Neural cell (in vitro differentiated cells): Measurements from ENCODE around the gene F3.

Source experiments
- MXI1 ChIP-seq: fragments of 450-650 bp; conservative IDR thresholded peaks from 2 replicates; pipeline ENCODE4 v1.6.1; 2014; ENCODE audit warnings: antibody characterized with exemption, mild to moderate bottlenecking; ENCODE audit not compliant: poor library complexity, severe bottlenecking
- POLR2AphosphoS5 ChIP-seq: IDR thresholded peaks from 2 replicates; pipeline ENCODE4 v1.6.1; 2012
- TF ChIP-seq, protein P1 (sequence below): fragments of 450-650 bp; IDR thresholded peaks from 2 replicates; pipeline ENCODE4 v1.5.1; 2014; ENCODE audit warnings: antibody characterized with exemption, mild to moderate bottlenecking, moderate library complexity; ENCODE audit not compliant: poor library complexity, severe bottlenecking
- TF ChIP-seq, protein P2 (sequence below): IDR thresholded peaks from 2 replicates; pipeline ENCODE4 v1.6.1; 2012; ENCODE audit warnings: borderline replicate concordance

DNA sequence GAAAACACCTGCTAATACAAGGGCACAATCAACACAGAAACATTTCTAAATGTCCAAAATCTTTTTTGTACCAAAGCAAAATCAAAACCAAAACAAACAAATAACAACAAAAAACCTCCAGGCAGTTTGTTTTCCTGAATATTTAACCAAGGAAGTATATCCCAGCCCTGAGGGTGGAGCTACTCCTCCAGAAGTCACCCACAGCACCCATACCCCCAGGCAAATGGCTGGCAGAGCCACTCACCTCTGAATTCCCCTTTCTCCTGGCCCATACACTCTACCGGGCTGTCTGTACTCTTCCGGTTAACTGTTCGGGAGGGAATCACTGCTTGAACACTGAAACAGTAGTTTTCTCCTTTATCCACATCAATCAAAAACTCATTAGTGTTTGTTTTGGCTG, 9.5 kb downstream of the F3 start:
- no peak for TF ChIP-seq POLR2AphosphoS5
- TF ChIP-seq MXI1, result no peak
- TF ChIP-seq, protein P1, sequence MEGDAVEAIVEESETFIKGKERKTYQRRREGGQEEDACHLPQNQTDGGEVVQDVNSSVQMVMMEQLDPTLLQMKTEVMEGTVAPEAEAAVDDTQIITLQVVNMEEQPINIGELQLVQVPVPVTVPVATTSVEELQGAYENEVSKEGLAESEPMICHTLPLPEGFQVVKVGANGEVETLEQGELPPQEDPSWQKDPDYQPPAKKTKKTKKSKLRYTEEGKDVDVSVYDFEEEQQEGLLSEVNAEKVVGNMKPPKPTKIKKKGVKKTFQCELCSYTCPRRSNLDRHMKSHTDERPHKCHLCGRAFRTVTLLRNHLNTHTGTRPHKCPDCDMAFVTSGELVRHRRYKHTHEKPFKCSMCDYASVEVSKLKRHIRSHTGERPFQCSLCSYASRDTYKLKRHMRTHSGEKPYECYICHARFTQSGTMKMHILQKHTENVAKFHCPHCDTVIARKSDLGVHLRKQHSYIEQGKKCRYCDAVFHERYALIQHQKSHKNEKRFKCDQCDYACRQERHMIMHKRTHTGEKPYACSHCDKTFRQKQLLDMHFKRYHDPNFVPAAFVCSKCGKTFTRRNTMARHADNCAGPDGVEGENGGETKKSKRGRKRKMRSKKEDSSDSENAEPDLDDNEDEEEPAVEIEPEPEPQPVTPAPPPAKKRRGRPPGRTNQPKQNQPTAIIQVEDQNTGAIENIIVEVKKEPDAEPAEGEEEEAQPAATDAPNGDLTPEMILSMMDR, result no peak
- TF ChIP-seq, protein P2, sequence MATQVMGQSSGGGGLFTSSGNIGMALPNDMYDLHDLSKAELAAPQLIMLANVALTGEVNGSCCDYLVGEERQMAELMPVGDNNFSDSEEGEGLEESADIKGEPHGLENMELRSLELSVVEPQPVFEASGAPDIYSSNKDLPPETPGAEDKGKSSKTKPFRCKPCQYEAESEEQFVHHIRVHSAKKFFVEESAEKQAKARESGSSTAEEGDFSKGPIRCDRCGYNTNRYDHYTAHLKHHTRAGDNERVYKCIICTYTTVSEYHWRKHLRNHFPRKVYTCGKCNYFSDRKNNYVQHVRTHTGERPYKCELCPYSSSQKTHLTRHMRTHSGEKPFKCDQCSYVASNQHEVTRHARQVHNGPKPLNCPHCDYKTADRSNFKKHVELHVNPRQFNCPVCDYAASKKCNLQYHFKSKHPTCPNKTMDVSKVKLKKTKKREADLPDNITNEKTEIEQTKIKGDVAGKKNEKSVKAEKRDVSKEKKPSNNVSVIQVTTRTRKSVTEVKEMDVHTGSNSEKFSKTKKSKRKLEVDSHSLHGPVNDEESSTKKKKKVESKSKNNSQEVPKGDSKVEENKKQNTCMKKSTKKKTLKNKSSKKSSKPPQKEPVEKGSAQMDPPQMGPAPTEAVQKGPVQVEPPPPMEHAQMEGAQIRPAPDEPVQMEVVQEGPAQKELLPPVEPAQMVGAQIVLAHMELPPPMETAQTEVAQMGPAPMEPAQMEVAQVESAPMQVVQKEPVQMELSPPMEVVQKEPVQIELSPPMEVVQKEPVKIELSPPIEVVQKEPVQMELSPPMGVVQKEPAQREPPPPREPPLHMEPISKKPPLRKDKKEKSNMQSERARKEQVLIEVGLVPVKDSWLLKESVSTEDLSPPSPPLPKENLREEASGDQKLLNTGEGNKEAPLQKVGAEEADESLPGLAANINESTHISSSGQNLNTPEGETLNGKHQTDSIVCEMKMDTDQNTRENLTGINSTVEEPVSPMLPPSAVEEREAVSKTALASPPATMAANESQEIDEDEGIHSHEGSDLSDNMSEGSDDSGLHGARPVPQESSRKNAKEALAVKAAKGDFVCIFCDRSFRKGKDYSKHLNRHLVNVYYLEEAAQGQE, result no peak
